ENCODE measurements around the gene TUBB. TPM values are rescaled to one million over a fixed set of nuclear protein-coding genes. Genes with fewer than 3 reads are reported as not detected.

TUBB gene
- total and polyA plus RNA-seq, 4 donors = 115 to 533 (median 210) TPM

DNA sequence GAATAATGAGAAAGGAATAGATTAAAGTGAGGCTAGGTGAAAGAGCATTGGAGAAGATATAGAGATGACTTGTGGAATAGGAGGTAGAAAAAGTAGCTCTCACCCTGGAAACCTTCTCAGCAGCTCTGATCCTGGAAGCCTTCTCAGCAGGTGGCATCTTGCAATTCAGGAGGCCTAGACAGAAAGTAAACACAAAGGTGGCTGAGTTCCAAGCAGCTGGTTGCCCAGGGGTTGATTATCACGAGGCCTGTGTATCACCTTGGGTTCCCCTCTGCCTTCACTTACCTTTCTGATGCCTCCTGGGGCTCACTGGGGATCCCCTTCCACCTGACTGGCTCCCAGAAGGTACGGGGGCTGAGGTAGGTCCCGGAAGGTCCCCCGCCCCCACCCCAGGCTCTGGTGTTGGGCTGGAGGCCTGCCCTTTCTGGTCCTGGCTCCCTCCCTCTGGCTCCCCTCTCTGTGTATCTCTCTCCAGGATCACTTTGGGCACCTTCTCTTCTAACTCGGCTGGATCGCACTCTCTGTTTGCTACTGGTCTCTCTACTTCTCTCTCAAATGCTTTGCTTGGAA is 12.8 kb upstream of the TUBB start:
- no peaks in the 10 kb centered on the region for H3K9me3 ChIP-seq (ENCODE audit: control insufficient read depth in 4 of 4, low read length in 3 of 4)
- no peak for DNase-seq (ENCODE audit: low spot score)
- WGBS = 81% methylated on average over 6 of the region's 6 CpGs
- H3K27me3 ChIP-seq (ENCODE audit: control insufficient read depth in 4 of 4, insufficient read depth in 4 of 4, low read length in 3 of 4) = no peaks in the 10 kb centered on the region
- TF ChIP-seq, protein P1, sequence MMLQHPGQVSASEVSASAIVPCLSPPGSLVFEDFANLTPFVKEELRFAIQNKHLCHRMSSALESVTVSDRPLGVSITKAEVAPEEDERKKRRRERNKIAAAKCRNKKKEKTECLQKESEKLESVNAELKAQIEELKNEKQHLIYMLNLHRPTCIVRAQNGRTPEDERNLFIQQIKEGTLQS (IDR thresholded peaks at IDR 0.05) = no peak
- TF ChIP-seq FOXA2 (IDR thresholded peaks at IDR 0.05) = peak; percentile 44
- H3K4me3 ChIP-seq (ENCODE audit: low read depth in 1 of 3, low read length in 3 of 3) = no peak overlapping the region
- H3K9ac ChIP-seq (ENCODE audit: low read depth in 1 of 2, low read length in 2 of 2) = no peak overlapping the region
- peaks cover 3 to 33% (median 15%) of the 10 kb centered on the region in 4 donors for H3K36me3 ChIP-seq (ENCODE audit: control insufficient read depth in 4 of 4, insufficient read depth in 3 of 4, low read depth in 1 of 4, low read length in 3 of 4)
- peaks cover 7 to 36% (median 22%) of the 10 kb centered on the region in 4 donors for H3K4me1 ChIP-seq (ENCODE audit: control insufficient read depth in 4 of 4, insufficient read depth in 4 of 4, low read length in 3 of 4)
- no peak overlapping the region for H3K27ac ChIP-seq (ENCODE audit: low read depth in 1 of 2, low read length in 2 of 2)

DNA sequence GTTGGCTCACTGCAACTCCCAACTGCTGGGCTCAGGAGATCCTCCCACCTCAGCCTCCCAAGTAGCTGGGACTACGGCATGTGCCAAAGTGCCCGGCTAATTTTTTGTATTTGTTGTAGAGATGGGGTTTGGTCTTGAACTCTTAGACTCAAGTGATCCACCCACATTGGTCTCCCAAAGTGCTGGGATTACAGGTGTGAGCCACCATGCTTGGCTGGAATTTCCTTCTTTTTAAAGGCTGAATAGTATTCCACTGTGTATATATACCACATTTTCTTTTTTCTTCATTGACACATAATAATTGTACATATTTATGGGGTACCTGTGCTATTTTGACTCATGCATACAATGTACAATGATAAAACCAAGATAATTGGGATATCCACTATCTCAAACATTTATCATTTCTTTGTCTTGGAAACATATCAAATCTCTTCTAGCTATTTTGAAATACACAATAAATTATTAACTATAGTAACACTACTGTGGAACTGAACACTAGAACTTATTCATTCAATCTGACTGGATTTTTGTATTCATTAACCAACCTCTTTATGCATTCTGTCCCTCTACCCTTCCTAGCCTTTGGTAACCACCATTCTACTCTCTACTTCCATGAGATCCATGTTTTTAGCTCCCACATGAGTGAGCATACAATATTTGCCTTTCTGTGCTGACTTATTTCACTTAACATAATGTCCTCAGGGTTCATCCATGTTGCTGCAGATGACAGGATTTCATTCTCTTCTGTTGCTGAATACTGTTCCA is 10.9 kb upstream of the TUBB start:
- peaks cover 5 to 39% (median 26%) of the 10 kb centered on the region in 4 donors for H3K36me3 ChIP-seq (ENCODE audit: control insufficient read depth in 4 of 4, insufficient read depth in 3 of 4, low read depth in 1 of 4, low read length in 3 of 4)

More for the DNA sequence above, 10.9 kb upstream of the TUBB start:
- H3K4me3 ChIP-seq (ENCODE audit: low read depth in 1 of 3, low read length in 3 of 3) = no peak overlapping the region
- WGBS = 77% methylated on average over 2 of the region's 2 CpGs
- no peaks in the 10 kb centered on the region for H3K9me3 ChIP-seq (ENCODE audit: control insufficient read depth in 4 of 4, low read length in 3 of 4)
- H3K27me3 ChIP-seq (ENCODE audit: control insufficient read depth in 4 of 4, insufficient read depth in 4 of 4, low read length in 3 of 4) = no peaks in the 10 kb centered on the region
- no peak for TF ChIP-seq NR2F2 (IDR thresholded peaks at IDR 0.05)
- peak; percentile 78 for TF ChIP-seq SP1 (IDR thresholded peaks at IDR 0.05)
- TF ChIP-seq RAD21 (IDR thresholded peaks at IDR 0.05) = peak; percentile 23 to 26
- peak; percentile 95 for TF ChIP-seq YY1 (IDR thresholded peaks at IDR 0.05)
- TF ChIP-seq, protein P1 (IDR thresholded peaks at IDR 0.05) = no peak
- TF ChIP-seq FOXA2 (IDR thresholded peaks at IDR 0.05) = no peak
- peak; percentile 42 for TF ChIP-seq TAF1 (conservative IDR thresholded peaks at IDR 0.05)
- no peak for TF ChIP-seq FOXA1 (IDR thresholded peaks at IDR 0.05)
- peak; percentile 31 to 54 for TF ChIP-seq HNF4A (conservative IDR thresholded peaks at IDR 0.05)
- TF ChIP-seq, protein P2, sequence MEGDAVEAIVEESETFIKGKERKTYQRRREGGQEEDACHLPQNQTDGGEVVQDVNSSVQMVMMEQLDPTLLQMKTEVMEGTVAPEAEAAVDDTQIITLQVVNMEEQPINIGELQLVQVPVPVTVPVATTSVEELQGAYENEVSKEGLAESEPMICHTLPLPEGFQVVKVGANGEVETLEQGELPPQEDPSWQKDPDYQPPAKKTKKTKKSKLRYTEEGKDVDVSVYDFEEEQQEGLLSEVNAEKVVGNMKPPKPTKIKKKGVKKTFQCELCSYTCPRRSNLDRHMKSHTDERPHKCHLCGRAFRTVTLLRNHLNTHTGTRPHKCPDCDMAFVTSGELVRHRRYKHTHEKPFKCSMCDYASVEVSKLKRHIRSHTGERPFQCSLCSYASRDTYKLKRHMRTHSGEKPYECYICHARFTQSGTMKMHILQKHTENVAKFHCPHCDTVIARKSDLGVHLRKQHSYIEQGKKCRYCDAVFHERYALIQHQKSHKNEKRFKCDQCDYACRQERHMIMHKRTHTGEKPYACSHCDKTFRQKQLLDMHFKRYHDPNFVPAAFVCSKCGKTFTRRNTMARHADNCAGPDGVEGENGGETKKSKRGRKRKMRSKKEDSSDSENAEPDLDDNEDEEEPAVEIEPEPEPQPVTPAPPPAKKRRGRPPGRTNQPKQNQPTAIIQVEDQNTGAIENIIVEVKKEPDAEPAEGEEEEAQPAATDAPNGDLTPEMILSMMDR (IDR thresholded peaks at IDR 0.05; ENCODE audit: low read depth, low read length, missing input control) = no peak
- TF ChIP-seq JUND (IDR thresholded peaks at IDR 0.05) = peak in 1 of 2 donors; percentile 49
- TF ChIP-seq, protein P3, sequence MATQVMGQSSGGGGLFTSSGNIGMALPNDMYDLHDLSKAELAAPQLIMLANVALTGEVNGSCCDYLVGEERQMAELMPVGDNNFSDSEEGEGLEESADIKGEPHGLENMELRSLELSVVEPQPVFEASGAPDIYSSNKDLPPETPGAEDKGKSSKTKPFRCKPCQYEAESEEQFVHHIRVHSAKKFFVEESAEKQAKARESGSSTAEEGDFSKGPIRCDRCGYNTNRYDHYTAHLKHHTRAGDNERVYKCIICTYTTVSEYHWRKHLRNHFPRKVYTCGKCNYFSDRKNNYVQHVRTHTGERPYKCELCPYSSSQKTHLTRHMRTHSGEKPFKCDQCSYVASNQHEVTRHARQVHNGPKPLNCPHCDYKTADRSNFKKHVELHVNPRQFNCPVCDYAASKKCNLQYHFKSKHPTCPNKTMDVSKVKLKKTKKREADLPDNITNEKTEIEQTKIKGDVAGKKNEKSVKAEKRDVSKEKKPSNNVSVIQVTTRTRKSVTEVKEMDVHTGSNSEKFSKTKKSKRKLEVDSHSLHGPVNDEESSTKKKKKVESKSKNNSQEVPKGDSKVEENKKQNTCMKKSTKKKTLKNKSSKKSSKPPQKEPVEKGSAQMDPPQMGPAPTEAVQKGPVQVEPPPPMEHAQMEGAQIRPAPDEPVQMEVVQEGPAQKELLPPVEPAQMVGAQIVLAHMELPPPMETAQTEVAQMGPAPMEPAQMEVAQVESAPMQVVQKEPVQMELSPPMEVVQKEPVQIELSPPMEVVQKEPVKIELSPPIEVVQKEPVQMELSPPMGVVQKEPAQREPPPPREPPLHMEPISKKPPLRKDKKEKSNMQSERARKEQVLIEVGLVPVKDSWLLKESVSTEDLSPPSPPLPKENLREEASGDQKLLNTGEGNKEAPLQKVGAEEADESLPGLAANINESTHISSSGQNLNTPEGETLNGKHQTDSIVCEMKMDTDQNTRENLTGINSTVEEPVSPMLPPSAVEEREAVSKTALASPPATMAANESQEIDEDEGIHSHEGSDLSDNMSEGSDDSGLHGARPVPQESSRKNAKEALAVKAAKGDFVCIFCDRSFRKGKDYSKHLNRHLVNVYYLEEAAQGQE (IDR thresholded peaks at IDR 0.05) = peak; percentile 60
- no peak for TF ChIP-seq GABPA (IDR thresholded peaks at IDR 0.05 in 1 of 2, conservative IDR thresholded peaks at IDR 0.05 in 1 of 2)
- peak; percentile 7 to 59 for TF ChIP-seq RXRA (IDR thresholded peaks at IDR 0.05)
- TF ChIP-seq HNF4G (IDR thresholded peaks at IDR 0.05) = no peak
- TF ChIP-seq, protein P4, sequence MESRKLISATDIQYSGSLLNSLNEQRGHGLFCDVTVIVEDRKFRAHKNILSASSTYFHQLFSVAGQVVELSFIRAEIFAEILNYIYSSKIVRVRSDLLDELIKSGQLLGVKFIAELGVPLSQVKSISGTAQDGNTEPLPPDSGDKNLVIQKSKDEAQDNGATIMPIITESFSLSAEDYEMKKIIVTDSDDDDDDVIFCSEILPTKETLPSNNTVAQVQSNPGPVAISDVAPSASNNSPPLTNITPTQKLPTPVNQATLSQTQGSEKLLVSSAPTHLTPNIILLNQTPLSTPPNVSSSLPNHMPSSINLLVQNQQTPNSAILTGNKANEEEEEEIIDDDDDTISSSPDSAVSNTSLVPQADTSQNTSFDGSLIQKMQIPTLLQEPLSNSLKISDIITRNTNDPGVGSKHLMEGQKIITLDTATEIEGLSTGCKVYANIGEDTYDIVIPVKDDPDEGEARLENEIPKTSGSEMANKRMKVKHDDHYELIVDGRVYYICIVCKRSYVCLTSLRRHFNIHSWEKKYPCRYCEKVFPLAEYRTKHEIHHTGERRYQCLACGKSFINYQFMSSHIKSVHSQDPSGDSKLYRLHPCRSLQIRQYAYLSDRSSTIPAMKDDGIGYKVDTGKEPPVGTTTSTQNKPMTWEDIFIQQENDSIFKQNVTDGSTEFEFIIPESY (IDR thresholded peaks at IDR 0.05) = no peak
- TF ChIP-seq, protein P5, sequence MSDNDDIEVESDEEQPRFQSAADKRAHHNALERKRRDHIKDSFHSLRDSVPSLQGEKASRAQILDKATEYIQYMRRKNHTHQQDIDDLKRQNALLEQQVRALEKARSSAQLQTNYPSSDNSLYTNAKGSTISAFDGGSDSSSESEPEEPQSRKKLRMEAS (IDR thresholded peaks at IDR 0.05) = peak; percentile 38
- no peak for TF ChIP-seq EGR1 (IDR thresholded peaks at IDR 0.05; ENCODE audit: low read depth in 2 of 2)
- H3K4me1 ChIP-seq (ENCODE audit: control insufficient read depth in 4 of 4, insufficient read depth in 4 of 4, low read length in 3 of 4) = peaks cover 7 to 36% (median 22%) of the 10 kb centered on the region in 4 donors
- DNase-seq (ENCODE audit: low spot score) = no peak
- H3K27ac ChIP-seq (ENCODE audit: low read depth in 1 of 2, low read length in 2 of 2) = peak overlapping the region; percentile 64 to 67
- no peak overlapping the region for H3K9ac ChIP-seq (ENCODE audit: low read depth in 1 of 2, low read length in 2 of 2)
